Measurements from ENCODE around the gene BRD3OS.

The BRD3OS gene

DNA sequence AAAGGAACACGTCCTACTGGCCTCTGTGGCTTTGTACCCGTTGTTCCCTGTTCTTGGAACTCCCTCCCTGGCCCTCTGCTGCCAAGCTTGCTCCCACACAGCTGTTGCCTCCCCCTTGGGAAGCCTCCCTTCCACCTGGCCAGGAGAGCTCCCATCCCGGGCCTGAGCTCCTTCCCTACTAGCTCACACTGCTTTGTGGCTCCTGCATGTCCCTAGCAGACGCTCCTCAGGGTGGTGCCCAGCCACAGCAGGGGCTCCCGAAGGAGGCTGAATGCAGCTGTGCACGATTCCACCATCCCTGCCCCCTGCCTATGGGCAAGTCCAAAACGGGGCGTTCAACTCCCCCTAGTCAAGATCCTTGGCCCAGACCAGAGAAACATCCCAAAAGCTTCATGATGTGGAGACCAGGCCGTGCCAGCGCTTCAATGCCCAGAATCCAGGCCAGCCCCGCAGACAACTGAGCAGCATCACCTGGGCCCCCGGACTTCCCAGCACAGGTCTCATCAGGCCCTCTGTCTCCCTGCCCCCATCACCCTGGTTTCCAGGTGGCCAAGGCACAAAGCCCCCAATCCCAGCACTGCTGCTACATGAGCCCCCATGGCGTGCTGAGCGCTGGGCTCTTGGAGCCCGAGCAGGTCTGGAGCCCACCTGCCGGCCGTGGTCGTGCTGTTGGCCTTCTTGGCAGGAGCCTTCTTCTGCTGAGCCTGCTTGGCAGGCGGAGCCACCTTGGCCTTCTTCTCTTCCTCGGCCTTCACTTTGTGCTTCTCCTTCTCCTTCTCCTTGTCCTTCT, 14.3 kb downstream of the BRD3OS start:
- no peak for TF ChIP-seq SP1 (IDR thresholded peaks at IDR 0.05)
- no peak for TF ChIP-seq CTBP1 (IDR thresholded peaks at IDR 0.05; ENCODE audit: borderline replicate concordance)
- no peak for TF ChIP-seq SUZ12 (IDR thresholded peaks at IDR 0.05)
- no peak for TF ChIP-seq TARDBP (IDR thresholded peaks at IDR 0.05)
- POLR2A ChIA-PET: no interaction called here
- DNase-seq (ENCODE audit: extremely low spot score): no peak
- CTCF ChIA-PET: no interaction called here

DNA sequence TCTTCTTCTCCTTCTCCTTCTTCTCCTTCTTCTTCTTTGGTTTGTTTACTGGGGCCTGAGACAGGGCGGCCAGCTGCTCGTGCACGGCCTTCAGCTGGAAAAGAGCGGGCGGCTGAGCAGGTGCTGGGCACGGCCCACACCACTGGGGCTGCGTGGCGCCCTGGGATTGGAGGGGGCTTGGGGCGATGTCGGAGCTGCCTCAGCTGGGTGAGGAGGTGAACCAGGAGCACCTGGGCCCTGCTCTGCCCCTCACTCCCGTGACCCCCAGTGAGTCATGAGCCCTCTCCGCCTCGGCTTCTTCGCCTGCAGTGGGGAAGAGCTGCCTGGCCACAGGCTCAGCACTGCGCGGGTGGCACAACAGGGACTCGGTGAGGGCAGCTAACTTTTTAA, 14.9 kb downstream of the BRD3OS start:
- POLR2A ChIA-PET: no interaction called here

DNA sequence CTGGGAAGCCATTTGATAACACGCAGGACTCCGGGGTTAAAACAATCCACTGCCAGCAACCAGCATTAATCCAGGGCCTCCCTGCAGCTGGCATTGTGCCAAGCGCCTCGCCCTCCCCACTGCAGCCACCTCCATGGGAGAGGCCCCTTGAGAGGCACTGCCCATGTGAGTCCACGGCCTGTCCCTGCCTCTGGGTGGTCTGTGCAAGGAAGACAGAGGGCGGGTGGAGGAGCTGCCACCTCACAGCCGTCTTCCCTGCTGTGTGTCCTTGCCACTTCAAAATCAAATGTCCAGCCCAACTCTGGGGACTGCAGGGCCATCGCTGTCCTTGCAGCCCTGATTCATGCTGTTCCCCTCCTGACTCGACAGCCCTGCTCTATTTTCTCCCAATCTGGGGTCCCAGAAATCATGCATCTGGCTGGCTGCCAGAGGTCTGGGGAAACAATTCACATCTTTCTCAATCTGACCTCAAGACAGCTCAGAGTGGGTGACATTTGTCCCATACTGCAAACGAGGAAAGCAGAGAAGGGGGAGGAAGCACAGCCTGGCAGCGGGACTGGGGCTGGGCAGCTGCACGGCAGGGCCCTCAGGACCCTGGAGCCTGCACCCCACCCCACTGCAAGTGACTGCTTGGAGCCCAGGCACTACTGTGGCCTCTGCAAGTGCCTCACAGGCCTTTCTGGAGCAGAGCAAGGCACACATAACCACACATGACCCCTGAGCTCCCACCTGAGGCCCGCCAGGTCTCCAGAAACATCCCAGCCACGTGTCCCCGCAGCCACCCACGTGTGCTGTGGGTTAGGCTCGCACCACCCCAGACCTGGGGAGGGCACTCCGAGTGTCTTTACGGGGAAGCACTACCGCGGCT, 15.7 kb downstream of the BRD3OS start:
- no peak for TF ChIP-seq ZNF384 (IDR thresholded peaks at IDR 0.05)
- no peak for TF ChIP-seq FOXM1 (IDR thresholded peaks at IDR 0.05; ENCODE audit: borderline replicate concordance)
- no peak for TF ChIP-seq BHLHE40 (IDR thresholded peaks at IDR 0.05; ENCODE audit: borderline replicate concordance)
- TF ChIP-seq LEF1 (IDR thresholded peaks at IDR 0.05; ENCODE audit: borderline replicate concordance): no peak
- no peak for TF ChIP-seq SUZ12 (IDR thresholded peaks at IDR 0.05)
- TF ChIP-seq HDGF (IDR thresholded peaks at IDR 0.05; ENCODE audit: borderline replicate concordance): no peak
- no peak for TF ChIP-seq ARNT (IDR thresholded peaks at IDR 0.05)
- TF ChIP-seq L3MBTL2 (conservative IDR thresholded peaks at IDR 0.05): no peak
- TF ChIP-seq FOXK2 (IDR thresholded peaks at IDR 0.05): no peak
- no peak for TF ChIP-seq CTBP1 (IDR thresholded peaks at IDR 0.05; ENCODE audit: borderline replicate concordance)
- no peak for TF ChIP-seq FOXA1 (IDR thresholded peaks at IDR 0.05)
- TF ChIP-seq, protein P1, sequence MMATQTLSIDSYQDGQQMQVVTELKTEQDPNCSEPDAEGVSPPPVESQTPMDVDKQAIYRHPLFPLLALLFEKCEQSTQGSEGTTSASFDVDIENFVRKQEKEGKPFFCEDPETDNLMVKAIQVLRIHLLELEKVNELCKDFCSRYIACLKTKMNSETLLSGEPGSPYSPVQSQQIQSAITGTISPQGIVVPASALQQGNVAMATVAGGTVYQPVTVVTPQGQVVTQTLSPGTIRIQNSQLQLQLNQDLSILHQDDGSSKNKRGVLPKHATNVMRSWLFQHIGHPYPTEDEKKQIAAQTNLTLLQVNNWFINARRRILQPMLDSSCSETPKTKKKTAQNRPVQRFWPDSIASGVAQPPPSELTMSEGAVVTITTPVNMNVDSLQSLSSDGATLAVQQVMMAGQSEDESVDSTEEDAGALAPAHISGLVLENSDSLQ (IDR thresholded peaks at IDR 0.05): no peak
- POLR2A ChIA-PET: interaction anchor here (0.8 kb wide), 1 partner anchor 13 kb away, joined by 3 read pairs; no protein-coding TSS in a partner anchor
- DNase-seq (ENCODE audit: extremely low spot score): no peak
- CTCF ChIA-PET: no interaction called here

More for the DNA sequence above, 14.9 kb downstream of the BRD3OS start:
- no peak for DNase-seq (ENCODE audit: extremely low spot score)
- CTCF ChIA-PET: no interaction called here
- TF ChIP-seq HDGF (IDR thresholded peaks at IDR 0.05; ENCODE audit: borderline replicate concordance): no peak
- TF ChIP-seq SP1 (IDR thresholded peaks at IDR 0.05): no peak
- TF ChIP-seq L3MBTL2 (conservative IDR thresholded peaks at IDR 0.05): no peak
- TF ChIP-seq CTBP1 (IDR thresholded peaks at IDR 0.05; ENCODE audit: borderline replicate concordance): no peak
- TF ChIP-seq NFRKB (IDR thresholded peaks at IDR 0.05): no peak
- no peak for TF ChIP-seq BHLHE40 (IDR thresholded peaks at IDR 0.05; ENCODE audit: borderline replicate concordance)
- no peak for TF ChIP-seq ELF4 (IDR thresholded peaks at IDR 0.05)
- TF ChIP-seq FOXK2 (IDR thresholded peaks at IDR 0.05): no peak
- TF ChIP-seq ZNF384 (IDR thresholded peaks at IDR 0.05): no peak
- no peak for TF ChIP-seq TARDBP (IDR thresholded peaks at IDR 0.05)

DNA sequence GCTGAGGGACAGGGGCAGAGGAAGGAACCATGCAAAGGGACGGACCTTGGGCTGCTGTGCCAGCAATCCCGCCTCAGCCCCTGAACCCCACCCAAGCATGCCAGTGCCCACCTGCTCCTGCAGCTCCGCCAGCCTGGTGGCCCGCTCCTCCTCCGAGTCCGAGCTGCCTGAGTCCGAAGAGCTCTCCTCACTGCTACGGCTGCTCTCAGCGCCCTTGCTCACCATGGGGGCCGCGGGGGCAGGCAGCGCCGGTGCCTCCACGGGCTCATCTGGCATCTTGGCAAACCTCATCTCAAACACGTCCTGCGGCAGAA, 16.3 kb downstream of the BRD3OS start:
- TF ChIP-seq FOXK2 (IDR thresholded peaks at IDR 0.05) (no peak), HDGF (IDR thresholded peaks at IDR 0.05; ENCODE audit: borderline replicate concordance) (no peak), FOXA1 (IDR thresholded peaks at IDR 0.05) (no peak), ARNT (IDR thresholded peaks at IDR 0.05) (no peak), BHLHE40 (IDR thresholded peaks at IDR 0.05; ENCODE audit: borderline replicate concordance) (no peak), SUZ12 (IDR thresholded peaks at IDR 0.05) (no peak), SP1 (IDR thresholded peaks at IDR 0.05) (no peak), L3MBTL2 (conservative IDR thresholded peaks at IDR 0.05) (no peak), NFRKB (IDR thresholded peaks at IDR 0.05) (no peak), LEF1 (IDR thresholded peaks at IDR 0.05; ENCODE audit: borderline replicate concordance) (no peak), FOXM1 (IDR thresholded peaks at IDR 0.05; ENCODE audit: borderline replicate concordance) (no peak), TARDBP (IDR thresholded peaks at IDR 0.05) (no peak), ZNF384 (IDR thresholded peaks at IDR 0.05) (no peak), ELF4 (IDR thresholded peaks at IDR 0.05) (no peak)
- no peak for DNase-seq (ENCODE audit: extremely low spot score)
- ChIA-PET CTCF (no interaction called here), POLR2A (no interaction called here)

DNA sequence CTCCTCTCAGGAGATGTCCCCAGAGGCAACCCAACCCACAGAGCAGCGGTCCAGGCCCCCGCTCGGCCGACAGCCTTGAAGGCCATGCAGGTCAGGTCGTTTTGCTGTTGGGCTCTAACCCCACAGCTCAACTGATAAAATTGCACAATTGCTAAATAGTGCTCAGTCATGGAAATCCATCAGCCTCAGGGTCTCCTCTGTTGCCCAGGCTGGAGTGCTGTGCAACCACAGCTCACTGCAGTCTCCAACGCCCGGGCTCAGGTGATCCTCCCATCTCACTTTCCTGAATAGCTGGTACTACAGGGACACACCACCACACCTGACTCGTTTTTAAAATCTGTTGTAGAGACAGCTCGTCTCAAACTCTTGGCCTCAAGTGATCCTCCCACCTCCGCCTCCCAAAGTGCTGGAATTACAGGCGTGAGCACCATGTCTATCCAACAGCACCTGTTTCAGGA, 18.3 kb downstream of the BRD3OS start:
- ChIA-PET POLR2A (no interaction called here), CTCF (no interaction called here)
- TF ChIP-seq ELF4 (IDR thresholded peaks at IDR 0.05): no peak
- no peak for TF ChIP-seq FOXA1 (IDR thresholded peaks at IDR 0.05)
- TF ChIP-seq HDGF (IDR thresholded peaks at IDR 0.05; ENCODE audit: borderline replicate concordance): no peak
- no peak for TF ChIP-seq TARDBP (IDR thresholded peaks at IDR 0.05)
- TF ChIP-seq NFRKB (IDR thresholded peaks at IDR 0.05): no peak
- no peak for TF ChIP-seq ARNT (IDR thresholded peaks at IDR 0.05)
- no peak for TF ChIP-seq ZNF384 (IDR thresholded peaks at IDR 0.05)
- no peak for TF ChIP-seq SUZ12 (IDR thresholded peaks at IDR 0.05)
- TF ChIP-seq FOXK2 (IDR thresholded peaks at IDR 0.05): no peak
- no peak for DNase-seq (ENCODE audit: extremely low spot score)

DNA sequence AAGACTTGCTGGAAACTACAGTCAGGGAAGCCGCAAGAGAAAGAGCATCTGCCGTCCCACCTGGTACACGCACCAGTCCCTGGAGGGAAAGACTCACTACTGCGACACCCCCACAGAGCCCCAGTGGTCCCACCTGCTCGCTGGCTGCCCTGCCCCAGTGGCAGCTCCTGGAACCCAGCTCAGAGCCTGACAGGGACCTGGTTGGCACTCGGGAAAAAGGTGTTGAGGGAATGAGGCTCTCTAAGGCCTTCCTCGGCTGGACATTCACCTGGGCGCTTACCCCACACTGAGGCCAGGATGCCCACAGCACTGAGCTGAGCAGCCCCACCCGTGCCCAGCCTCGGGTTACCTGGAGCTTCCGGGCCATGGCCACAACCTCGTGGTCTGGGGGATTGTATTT, 19.7 kb downstream of the BRD3OS start:
- DNase-seq (ENCODE audit: extremely low spot score): no peak
- TF ChIP-seq FOXM1 (IDR thresholded peaks at IDR 0.05; ENCODE audit: borderline replicate concordance): no peak
- TF ChIP-seq SP1 (IDR thresholded peaks at IDR 0.05): no peak
- TF ChIP-seq, protein P1 (IDR thresholded peaks at IDR 0.05): no peak
- no peak for TF ChIP-seq BHLHE40 (IDR thresholded peaks at IDR 0.05; ENCODE audit: borderline replicate concordance)
- no peak for TF ChIP-seq HDGF (IDR thresholded peaks at IDR 0.05; ENCODE audit: borderline replicate concordance)
- TF ChIP-seq CTBP1 (IDR thresholded peaks at IDR 0.05; ENCODE audit: borderline replicate concordance): no peak
- TF ChIP-seq FOXA1 (IDR thresholded peaks at IDR 0.05): no peak
- TF ChIP-seq SUZ12 (IDR thresholded peaks at IDR 0.05): no peak
- no peak for TF ChIP-seq FOXK2 (IDR thresholded peaks at IDR 0.05)
- ChIA-PET POLR2A (no interaction called here), CTCF (no interaction called here)
